MCF 10A (cell line): ENCODE results near the gene LYSMD2. TPM values are rescaled to one million over a fixed set of nuclear protein-coding genes. Genes with fewer than 3 reads are reported as not detected.
A peak's percentile ranks its signal among the peaks of the same experiment; 100 is the strongest.

ENCODE experiments used
- BruUV-seq: library from RNA; stranded (reverse); fragments of 400-500 nt; replicated peaks from 2 replicates; lab custom pipeline; 2021; lab: Mats Ljungman, UMichigan
- CTCF ChIA-PET: fragments of 300-600 bp; sonication (Branson Sonifier 250); formaldehyde crosslinking; extraction: SDS; loops from one replicate; lab custom pipeline; 2021; ENCODE audit warnings: antibody characterized with exemption, inconsistent platforms; lab: Yijun Ruan, JAX
- POLR2A ChIA-PET: fragments of 300-600, 350-650 bp; sonication (Branson Sonifier 250); formaldehyde crosslinking; extraction: SDS; loops from one replicate; lab custom pipeline; 2020; ENCODE audit warnings: antibody characterized with exemption, inconsistent platforms; lab: Yijun Ruan, JAX
- DNase-seq: peaks from one replicate; pipeline ENCODE4 v3.0.0-alpha.2; 2018; ENCODE audit not compliant: unreplicated experiment
- H3K27ac Mint-ChIP-seq: one replicate; pipeline ENCODE4 v1.8.0; 2022; ENCODE audit warnings: mild to moderate bottlenecking, low read depth, mixed read lengths; ENCODE audit not compliant: unreplicated experiment
- H3K27me3 Mint-ChIP-seq: one replicate; pipeline ENCODE4 v1.8.0; 2022; ENCODE audit warnings: mixed read lengths; ENCODE audit not compliant: insufficient read depth, unreplicated experiment
- H3K36me3 Mint-ChIP-seq: one replicate; pipeline ENCODE4 v1.8.0; 2022; ENCODE audit warnings: mild to moderate bottlenecking, moderate library complexity, mixed read lengths; ENCODE audit not compliant: insufficient read depth, unreplicated experiment
- H3K4me1 Mint-ChIP-seq: one replicate; pipeline ENCODE4 v1.8.0; 2022; ENCODE audit warnings: mixed read lengths; ENCODE audit not compliant: insufficient read depth, unreplicated experiment
- H3K4me3 Mint-ChIP-seq: one replicate; pipeline ENCODE4 v1.8.0; 2022; ENCODE audit warnings: mild to moderate bottlenecking, moderate library complexity, mixed read lengths; ENCODE audit not compliant: unreplicated experiment
- H3K9me3 Mint-ChIP-seq: one replicate; pipeline ENCODE4 v1.8.0; 2022; ENCODE audit warnings: mixed read lengths; ENCODE audit not compliant: unreplicated experiment
- intact Hi-C: fragments of 100-400 bp; cut with micrococcal nuclease; formaldehyde crosslinking; loops from 2 replicates; pipeline ENCODE4 v1.14.1; 2022
- total RNA-seq: library from RNA; stranded (reverse); gene quantifications from 2 replicates; pipeline ENCODE4 v1.2.3, GENCODE V29; 2022
- TF ChIP-seq, protein P1 (sequence below): fragments of 200-600 bp; IDR thresholded peaks from one replicate; pipeline ENCODE4 v1.8.0; 2022; ENCODE audit warnings: antibody characterized with exemption, mild to moderate bottlenecking; ENCODE audit not compliant: unreplicated experiment

LYSMD2 gene
- total RNA-seq, 1 experiment from 2014 or later: 14.3 TPM

DNA sequence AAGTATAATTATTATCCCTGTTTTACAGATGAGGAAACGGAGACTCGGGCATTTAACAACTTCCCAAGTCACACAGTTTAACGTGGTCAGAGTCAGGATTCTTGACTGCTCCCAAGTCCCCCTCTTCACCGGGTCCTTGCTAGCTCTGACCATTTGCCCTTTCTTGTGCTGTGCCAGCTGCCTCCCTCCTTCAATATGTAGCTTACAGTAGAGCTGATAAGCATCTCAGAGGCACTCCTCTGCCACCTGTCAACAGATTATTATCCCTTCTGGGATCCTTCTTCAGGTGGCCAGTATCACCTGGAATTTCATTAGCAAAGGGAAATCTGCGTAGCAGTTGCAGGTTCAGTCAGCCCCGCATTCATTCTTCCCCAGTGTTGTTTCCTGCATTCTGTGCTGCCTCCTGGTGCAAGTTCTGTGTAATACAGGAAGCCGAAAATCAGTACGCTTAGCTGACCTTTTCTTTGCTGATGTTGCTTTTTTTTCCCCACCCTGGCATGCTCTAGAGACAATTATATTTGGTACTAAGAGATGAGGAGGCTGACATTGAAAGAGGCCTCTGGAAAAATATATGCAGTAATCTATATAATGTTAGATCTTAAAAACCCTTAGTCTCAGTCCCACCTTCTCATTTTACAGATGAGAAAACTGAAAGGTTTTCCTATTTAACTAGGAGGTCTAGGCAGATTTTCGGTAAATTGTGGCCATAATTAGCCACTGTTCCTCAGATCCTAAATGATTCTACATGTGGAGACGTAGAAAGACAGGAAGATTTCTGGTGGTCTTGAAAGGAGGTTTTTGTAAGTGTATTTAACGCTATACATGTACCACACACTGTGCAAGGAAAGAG, 38.7 kb upstream of the LYSMD2 start:
- no TSS peak for BruUV-seq
- H3K4me3 Mint-ChIP-seq: no peak overlapping the region
- H3K27ac Mint-ChIP-seq: no peak overlapping the region
- intact Hi-C loops: loop anchor here (1.0 to 5.0 kb wide), 3 partner anchors 45 to 239 kb away; no protein-coding TSS in a partner anchor
- H3K36me3 Mint-ChIP-seq: peaks cover 9% of the 10 kb centered on the region
- peak; percentile 71 for DNase-seq
- H3K4me1 Mint-ChIP-seq: peaks cover 21% of the 10 kb centered on the region
- ChIA-PET POLR2A (interaction anchor here (0.7 to 3.1 kb wide), 14 partner anchors 10 to 241 kb away, joined by 3 to 49 read pairs (median 4); partner anchors contain the start of genes DMXL2, LYSMD2 and TMOD3), CTCF (interaction anchor here (0.6 to 6.2 kb wide), 59 partner anchors 9 to 1963 kb away, joined by 3 to 184 read pairs (median 4); partner anchors contain the start of genes LYSMD2 and SCG3)
- H3K9me3 Mint-ChIP-seq: no peaks in the 10 kb centered on the region
- H3K27me3 Mint-ChIP-seq: no peaks in the 10 kb centered on the region
- TF ChIP-seq, protein P1, sequence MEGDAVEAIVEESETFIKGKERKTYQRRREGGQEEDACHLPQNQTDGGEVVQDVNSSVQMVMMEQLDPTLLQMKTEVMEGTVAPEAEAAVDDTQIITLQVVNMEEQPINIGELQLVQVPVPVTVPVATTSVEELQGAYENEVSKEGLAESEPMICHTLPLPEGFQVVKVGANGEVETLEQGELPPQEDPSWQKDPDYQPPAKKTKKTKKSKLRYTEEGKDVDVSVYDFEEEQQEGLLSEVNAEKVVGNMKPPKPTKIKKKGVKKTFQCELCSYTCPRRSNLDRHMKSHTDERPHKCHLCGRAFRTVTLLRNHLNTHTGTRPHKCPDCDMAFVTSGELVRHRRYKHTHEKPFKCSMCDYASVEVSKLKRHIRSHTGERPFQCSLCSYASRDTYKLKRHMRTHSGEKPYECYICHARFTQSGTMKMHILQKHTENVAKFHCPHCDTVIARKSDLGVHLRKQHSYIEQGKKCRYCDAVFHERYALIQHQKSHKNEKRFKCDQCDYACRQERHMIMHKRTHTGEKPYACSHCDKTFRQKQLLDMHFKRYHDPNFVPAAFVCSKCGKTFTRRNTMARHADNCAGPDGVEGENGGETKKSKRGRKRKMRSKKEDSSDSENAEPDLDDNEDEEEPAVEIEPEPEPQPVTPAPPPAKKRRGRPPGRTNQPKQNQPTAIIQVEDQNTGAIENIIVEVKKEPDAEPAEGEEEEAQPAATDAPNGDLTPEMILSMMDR: peak; percentile 76

DNA sequence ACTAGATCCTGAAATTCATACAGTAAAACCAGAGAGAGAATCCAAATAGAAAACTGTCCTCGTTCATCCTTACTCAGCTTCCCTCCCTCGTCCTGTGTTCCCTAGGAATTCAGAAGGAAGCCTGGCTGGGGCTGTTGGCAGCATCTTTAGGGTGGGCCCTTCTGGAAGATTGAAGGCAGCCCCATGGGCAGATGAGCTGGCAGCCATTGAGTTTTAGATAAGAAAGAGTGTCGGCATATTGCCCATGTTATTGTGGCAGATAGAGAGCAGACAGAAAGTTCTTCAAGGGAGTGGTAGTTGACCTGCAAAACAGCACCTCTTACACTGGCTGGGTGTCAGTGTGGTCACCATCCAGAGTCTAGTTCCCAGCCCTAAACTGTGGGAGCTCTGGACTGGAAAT, 37.5 kb upstream of the LYSMD2 start:
- intact Hi-C loops: loop anchor here (5.0 kb wide), 1 partner anchor 238 kb away; no protein-coding TSS in a partner anchor

DNA sequence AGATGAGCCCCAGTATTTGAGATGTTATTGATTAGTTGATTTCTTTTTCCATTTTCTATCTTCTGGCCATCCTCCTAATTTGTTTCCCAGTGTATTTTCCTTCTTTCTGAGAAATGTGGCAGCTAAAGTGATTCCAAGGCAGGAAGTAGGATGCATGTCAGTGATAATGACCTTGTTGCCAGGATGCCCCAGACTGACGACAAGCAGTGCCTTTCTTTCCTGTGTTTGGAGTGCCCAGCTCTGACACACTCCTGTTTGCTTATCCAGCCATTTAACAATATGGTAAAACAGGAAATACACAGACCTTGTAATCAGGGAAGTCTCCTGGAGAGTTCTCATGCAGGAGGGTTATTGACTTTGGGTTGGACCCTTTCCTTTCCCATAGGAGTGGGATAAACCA, 34.3 kb upstream of the LYSMD2 start:
- peaks cover 9% of the 10 kb centered on the region for H3K4me1 Mint-ChIP-seq
- H3K27me3 Mint-ChIP-seq: no peaks in the 10 kb centered on the region
- ChIA-PET POLR2A (no interaction called here), CTCF (interaction anchor here (0.6 to 6.2 kb wide), 6 partner anchors 8 to 405 kb away, joined by 3 to 184 read pairs (median 4); no protein-coding TSS in a partner anchor)
- no peak overlapping the region for H3K27ac Mint-ChIP-seq
- H3K9me3 Mint-ChIP-seq: no peaks in the 10 kb centered on the region
- BruUV-seq: no TSS peak
- no peak for DNase-seq
- TF ChIP-seq, protein P1: no peak
- H3K4me3 Mint-ChIP-seq: no peak overlapping the region
- H3K36me3 Mint-ChIP-seq: peaks cover 5% of the 10 kb centered on the region
- intact Hi-C loops: no loop called here

More for the DNA sequence above, 37.5 kb upstream of the LYSMD2 start:
- Mint-ChIP-seq H3K9me3 (no peaks in the 10 kb centered on the region), H3K4me1 (peaks cover 11% of the 10 kb centered on the region), H3K36me3 (peaks cover 5% of the 10 kb centered on the region), H3K4me3 (no peak overlapping the region), H3K27me3 (no peaks in the 10 kb centered on the region), H3K27ac (no peak overlapping the region)
- POLR2A ChIA-PET: interaction anchor here (1.0 to 3.1 kb wide), 3 partner anchors 23 to 125 kb away, joined by 4 to 49 read pairs (median 39); partner anchors contain the start of gene LYSMD2
- DNase-seq: no peak
- BruUV-seq: no TSS peak
- CTCF ChIA-PET: interaction anchor here (0.6 to 6.2 kb wide), 10 partner anchors 9 to 131 kb away, joined by 3 to 184 read pairs (median 24); partner anchors contain the start of gene LYSMD2
- TF ChIP-seq, protein P1: no peak

DNA sequence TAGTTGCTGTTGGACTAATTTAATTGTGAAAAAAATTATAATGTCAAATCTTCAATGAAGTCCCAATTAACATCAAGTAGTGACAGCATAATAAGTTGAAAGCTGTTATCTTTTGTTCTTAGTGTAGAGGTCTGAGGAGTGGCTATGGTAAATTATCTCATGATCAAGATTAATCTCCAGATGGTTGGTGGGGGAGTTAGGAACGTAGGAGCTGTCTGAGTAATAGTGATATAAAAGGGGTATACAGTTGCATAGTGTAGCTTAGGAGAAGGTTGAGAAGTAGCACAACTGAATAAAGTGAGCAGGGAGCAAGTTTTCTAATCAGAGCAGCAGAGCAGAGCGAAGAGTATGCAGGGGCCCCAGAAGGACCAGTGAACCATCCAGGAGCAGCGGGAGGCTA, 33.4 kb upstream of the LYSMD2 start:
- Mint-ChIP-seq H3K9me3 (no peaks in the 10 kb centered on the region), H3K27ac (no peak overlapping the region), H3K4me3 (no peak overlapping the region), H3K27me3 (no peaks in the 10 kb centered on the region), H3K36me3 (peaks cover 5% of the 10 kb centered on the region), H3K4me1 (peaks cover under 1% of the 10 kb centered on the region)
- ChIA-PET POLR2A (interaction anchor here (0.6 kb wide), 1 partner anchor 59 kb away, joined by 3 read pairs; no protein-coding TSS in a partner anchor), CTCF (interaction anchor here (1.2 to 2.9 kb wide), 2 partner anchors 121 to 234 kb away, joined by 4 to 17 read pairs; no protein-coding TSS in a partner anchor)
- intact Hi-C loops: no loop called here
- no peak for DNase-seq
- TF ChIP-seq, protein P1: no peak
- BruUV-seq: no TSS peak
